GM10847 (cell line): ENCODE results near the gene VCP.

Experiments used
- POLR2A ChIP-seq: IDR thresholded peaks from 2 replicates; pipeline ENCODE4 v1.6.1; 2011; ENCODE audit not compliant: insufficient read length; ENCODE audit errors: extremely low read depth

Gene VCP

DNA sequence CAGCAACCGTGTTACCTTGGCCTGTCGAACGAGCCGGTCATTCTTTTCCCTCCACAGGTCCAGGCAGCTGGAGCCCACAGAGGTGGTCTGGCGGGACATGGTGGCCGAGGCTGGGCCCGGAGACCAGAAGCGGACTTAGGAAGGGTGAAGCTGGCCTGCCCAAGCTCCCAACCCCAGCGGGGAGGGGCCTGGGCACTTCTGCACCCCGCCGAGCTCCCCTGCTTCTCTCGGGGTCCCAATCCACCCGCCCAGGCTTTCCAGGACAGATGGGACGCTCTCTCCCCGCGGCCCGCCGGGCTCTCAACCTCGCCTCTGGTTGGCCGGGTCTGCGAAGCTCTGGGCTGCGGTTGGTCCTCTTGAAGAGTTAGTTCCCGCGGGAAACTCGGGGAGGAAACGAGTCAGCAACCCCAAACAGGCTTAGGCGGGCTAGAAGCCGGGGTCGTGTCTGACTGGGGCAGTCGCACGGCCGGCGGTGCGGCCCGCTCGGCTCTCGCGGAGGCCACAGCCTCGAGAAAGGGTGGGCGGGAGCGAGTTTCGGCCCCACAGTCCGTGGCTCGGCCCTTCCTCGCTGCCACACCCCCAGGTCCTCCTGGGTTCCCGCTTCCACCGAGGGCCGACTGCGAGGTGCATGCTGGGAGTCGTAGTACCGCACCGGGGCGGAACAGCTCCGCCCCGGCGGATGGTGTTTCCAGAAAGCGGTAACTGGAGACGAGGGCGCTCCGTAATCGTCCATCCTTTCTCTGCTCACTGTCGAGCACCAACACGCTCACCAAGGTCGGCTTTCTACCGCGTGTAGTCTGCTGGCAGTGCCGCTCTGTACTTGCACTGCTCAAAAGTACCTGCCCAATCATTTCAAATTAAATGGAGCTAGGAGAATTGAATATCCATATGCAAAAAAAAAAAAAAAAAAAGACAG is 7.3 kb upstream of the VCP start, which contains the start of gene FANCG:
FANCG (minus strand) TSS at position 517 of the 916 bp plus-strand sequence; CDS start at position 99, 418 bp downstream.
- peak; percentile 50 for TF ChIP-seq POLR2A

- TF ChIP-seq POLR2A: no peak
Observed at GRCh38 chr9:35079041-35079425, 6.6 kb upstream of the VCP start.

DNA sequence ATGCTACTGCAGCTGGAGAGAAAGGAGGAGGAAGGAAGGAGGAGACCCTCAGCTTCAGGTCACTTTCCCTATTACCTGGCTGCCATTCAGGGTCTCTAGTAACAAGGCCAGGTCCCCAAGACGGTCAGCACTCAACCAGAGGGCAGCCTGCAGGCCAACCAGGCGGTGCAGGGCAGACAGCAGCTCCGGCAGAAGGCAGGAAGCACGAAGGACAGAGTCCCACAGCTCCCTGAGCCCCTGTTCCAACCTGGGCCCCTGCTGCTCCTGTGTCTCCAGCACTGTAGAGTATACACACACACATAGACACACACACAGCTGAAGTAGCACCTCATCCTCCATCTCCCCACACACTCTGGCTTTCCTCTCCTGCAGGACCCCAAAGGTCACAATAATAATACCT is 5.6 kb upstream of the VCP start:
- no peak for TF ChIP-seq POLR2A

- no peak for TF ChIP-seq POLR2A
Observed at GRCh38 chr9:35076848-35077247, 4.4 kb upstream of the VCP start.

- TF ChIP-seq POLR2A: no peak
Observed at GRCh38 chr9:35075358-35075757, 2.9 kb upstream of the VCP start.

DNA sequence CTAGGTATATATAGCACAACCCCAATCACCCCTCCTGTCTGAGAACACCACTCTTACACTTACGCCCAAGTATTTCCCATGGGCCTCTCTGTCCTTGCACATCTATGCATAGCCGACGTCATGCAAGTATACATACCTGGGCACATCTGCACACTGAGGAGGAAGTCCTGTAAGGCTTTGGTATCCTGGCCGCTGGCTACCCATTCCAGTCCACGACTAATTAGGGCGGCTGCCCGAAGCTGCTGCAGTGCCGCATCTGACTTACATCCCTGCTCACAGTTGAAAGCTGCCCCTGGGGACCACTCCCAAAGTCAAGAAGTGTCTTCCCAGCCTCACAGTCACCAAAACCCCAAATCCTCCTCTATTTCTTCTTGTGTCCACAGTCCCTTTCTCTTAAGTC is 2.4 kb upstream of the VCP start:
- no peak for TF ChIP-seq POLR2A

DNA sequence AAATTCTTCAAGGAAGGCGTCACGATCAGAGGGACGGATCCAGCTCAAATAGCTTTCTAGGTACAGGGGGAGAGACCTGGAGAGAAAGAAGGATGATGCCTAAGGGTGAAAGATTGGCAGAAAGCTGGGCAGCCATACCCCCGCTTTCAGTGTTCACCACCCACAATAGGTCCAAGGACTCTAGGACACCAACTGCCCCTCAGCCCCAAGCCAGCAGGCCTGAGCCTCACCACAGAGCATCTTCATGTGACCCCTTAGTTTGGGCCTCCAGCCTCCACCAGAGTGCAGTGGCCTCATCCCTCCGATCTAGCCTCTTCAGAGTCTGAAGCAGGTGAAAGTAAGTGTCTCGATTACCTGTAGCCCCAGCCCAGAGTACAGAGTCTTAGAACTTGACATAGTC is 1.7 kb upstream of the VCP start:
- no peak for TF ChIP-seq POLR2A

DNA sequence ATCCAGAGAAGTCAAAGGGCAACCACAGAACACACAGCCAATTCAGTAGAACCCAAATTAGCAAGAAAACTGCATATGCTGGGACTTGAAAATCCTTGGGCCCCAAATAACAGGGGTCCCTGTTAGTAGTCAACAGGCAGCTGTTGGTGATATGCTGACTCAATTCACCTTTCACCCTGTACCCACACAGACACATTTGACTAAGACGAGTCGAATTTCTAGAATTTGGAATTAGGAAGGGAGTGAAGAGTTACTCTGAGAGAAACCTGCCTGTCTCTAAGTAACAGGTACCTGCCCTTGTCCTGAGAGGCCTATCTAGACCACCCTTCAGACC is 821 bp upstream of the VCP start:
- TF ChIP-seq POLR2A: no peak

GRCh38 chr9:35071814-35072460 is 488 bp downstream of the VCP start:
- no peak for TF ChIP-seq POLR2A

GRCh38 chr9:35070823-35071813 is 1.3 kb downstream of the VCP start:
- TF ChIP-seq POLR2A: no peak

DNA sequence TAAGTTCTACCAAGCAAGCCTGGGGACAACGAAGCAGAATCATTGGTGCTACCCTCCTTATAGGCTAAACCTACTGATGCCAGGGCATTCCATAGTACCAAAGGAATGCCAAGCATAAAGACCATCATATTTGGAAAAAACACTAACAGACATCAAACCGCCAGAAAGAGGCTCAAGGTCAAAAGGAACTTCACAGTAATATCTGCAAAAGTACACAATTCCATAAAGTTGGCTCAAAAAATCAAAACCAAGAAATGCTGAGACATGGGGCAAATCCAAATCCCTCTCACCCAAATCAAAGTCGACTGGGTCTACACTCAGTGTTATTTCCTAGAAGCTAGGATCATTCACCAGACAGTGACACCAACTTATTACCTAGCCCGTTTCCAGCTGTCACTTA is 3.4 kb downstream of the VCP start:
- TF ChIP-seq POLR2A: no peak

GRCh38 chr9:35067056-35067455 is 5.4 kb downstream of the VCP start:
- TF ChIP-seq POLR2A: no peak

DNA sequence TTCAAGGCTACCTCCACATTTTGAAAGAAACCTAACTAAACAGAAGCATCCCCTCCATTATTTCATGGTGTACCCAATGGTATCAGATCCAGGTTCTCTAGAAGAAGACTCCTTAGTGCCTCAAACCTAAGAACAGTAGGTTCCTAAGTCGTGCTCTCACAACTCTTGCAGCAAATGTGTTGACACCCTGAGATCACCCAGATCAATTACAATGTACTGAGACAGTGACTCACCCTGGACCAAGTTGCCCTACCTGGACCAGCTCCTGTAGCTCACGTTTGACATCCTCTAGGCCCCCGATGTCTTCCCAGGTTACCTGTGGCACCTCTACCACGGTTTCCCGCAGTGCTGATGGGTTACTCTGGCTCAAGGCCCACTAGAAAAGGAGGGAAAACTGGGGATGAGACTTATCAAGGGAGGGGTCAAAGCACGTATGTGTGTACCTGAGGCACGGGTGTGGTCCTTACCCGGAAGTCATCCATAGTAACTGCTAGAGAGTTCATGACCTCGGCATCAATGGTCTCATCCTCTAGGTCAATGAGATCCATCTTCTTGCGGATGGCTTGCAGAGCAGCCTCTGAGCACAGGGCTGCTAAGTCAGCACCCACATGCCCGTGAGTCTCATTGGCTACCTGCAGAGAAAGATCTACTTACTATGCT is 11.7 kb downstream of the VCP start:
- TF ChIP-seq POLR2A: no peak

DNA sequence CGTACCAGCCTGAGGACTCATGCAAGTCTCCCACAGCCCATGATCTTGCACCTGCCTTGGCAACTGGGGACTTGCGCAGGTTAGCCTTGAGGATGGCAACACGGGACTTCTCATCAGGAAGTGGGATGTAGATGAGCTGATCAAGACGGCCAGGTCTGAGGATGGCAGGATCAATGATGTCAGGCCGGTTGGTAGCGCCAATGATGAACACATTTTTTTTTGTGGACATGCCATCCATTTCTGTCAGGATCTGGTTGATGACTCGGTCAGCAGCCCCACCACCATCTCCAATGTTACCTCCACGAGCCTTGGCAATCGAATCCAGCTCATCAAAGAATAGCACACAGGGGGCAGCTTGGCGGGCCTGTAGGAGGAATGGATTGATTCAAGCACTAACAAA is 13.0 kb downstream of the VCP start:
- TF ChIP-seq POLR2A: no peak

- no peak for TF ChIP-seq POLR2A
Observed at GRCh38 chr9:35057271-35057620, 15.2 kb downstream of the VCP start.
